ENCODE data around the gene DHX16. TPM values are rescaled to one million over a fixed set of nuclear protein-coding genes. Genes with fewer than 3 reads are reported as not detected.

DHX16 gene
- total and polyA plus RNA-seq, 9 of the 15 experiments (the other 6 are each of a cell fraction or from before 2014, with no cell fraction given) = 14.6 to 66.1 (median 47.5) TPM

DNA sequence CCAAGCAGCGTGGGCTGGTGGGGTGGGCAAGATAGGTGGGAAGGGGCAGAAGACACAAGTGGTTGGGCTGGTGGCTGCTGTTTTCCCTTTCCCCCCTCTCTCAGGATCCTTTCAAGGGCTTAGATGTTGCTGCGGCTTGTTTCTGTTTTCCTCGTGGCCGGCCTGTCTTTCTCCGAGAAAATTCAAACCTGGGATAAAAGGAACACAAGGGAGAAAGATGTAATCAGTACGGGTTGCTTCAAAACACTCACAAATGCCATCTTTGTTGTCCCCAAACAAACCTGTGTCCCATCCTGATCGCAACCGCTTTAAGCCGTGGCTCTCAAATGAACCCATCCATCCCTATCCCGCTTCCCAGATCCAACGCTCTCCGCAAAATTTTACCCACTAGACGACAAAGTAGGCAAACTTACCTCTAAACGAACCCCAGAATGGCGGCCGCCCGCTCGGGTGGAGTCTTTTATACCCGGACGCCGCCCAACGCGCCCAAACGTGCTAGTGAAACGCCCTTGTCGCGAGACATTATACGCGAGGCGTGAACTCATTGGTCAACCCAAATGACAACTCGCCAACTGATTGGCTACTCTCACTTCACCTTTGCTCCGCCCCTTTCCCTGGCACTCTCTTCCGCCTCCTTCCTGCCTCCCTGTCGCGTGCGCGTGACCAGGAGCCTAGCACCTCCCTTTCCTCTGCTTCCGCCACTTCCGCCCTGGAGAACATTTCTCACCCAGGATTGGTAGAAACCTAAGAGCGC lies 55.8 kb downstream of the DHX16 start, which contains the start of gene PPP1R10 (continued):
- TF ChIP-seq, protein P1, sequence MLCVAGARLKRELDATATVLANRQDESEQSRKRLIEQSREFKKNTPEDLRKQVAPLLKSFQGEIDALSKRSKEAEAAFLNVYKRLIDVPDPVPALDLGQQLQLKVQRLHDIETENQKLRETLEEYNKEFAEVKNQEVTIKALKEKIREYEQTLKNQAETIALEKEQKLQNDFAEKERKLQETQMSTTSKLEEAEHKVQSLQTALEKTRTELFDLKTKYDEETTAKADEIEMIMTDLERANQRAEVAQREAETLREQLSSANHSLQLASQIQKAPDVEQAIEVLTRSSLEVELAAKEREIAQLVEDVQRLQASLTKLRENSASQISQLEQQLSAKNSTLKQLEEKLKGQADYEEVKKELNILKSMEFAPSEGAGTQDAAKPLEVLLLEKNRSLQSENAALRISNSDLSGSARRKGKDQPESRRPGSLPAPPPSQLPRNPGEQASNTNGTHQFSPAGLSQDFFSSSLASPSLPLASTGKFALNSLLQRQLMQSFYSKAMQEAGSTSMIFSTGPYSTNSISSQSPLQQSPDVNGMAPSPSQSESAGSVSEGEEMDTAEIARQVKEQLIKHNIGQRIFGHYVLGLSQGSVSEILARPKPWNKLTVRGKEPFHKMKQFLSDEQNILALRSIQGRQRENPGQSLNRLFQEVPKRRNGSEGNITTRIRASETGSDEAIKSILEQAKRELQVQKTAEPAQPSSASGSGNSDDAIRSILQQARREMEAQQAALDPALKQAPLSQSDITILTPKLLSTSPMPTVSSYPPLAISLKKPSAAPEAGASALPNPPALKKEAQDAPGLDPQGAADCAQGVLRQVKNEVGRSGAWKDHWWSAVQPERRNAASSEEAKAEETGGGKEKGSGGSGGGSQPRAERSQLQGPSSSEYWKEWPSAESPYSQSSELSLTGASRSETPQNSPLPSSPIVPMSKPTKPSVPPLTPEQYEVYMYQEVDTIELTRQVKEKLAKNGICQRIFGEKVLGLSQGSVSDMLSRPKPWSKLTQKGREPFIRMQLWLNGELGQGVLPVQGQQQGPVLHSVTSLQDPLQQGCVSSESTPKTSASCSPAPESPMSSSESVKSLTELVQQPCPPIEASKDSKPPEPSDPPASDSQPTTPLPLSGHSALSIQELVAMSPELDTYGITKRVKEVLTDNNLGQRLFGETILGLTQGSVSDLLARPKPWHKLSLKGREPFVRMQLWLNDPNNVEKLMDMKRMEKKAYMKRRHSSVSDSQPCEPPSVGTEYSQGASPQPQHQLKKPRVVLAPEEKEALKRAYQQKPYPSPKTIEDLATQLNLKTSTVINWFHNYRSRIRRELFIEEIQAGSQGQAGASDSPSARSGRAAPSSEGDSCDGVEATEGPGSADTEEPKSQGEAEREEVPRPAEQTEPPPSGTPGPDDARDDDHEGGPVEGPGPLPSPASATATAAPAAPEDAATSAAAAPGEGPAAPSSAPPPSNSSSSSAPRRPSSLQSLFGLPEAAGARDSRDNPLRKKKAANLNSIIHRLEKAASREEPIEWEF (CRISPR knock-in tag; IDR thresholded peaks at IDR 0.05) = no peak
- TF ChIP-seq TAF7 (tag; IDR thresholded peaks at IDR 0.05) (peak; percentile 100), RCOR1 (IDR thresholded peaks at IDR 0.05; ENCODE audit: borderline replicate concordance in 1 of 2, low read depth in 2 of 2, low read length in 2 of 2) (no peak; a peak in 1 of 4 replicates), TAF1 (IDR thresholded peaks at IDR 0.05; ENCODE audit: control insufficient read depth, extremely low read depth, insufficient read depth, low read length, severe bottlenecking) (peak; percentile 100), GATA2 (CRISPR knock-in tag; IDR thresholded peaks at IDR 0.05) (0 out of 2 replicates have a peak, but pooled peaks have one; percentile 51), ZNF24 (IDR thresholded peaks at IDR 0.05) (no peak), PCBP1 (IDR thresholded peaks at IDR 0.05; ENCODE audit: low read depth, low read length, poor library complexity, severe bottlenecking) (peak; percentile 86), HNRNPL (IDR thresholded peaks at IDR 0.05; ENCODE audit: low read depth, low read length) (peak; percentile 96), ZBED1 (IDR thresholded peaks at IDR 0.05) (peak; percentile 96), MAFG (tag; conservative IDR thresholded peaks at IDR 0.05) (no peak), BHLHE40 (IDR thresholded peaks at IDR 0.05; ENCODE audit: low read length) (peak; percentile 99), ZNF57 (CRISPR knock-in tag; IDR thresholded peaks at IDR 0.05) (peak; percentile 90), CBX3 (IDR thresholded peaks at IDR 0.05; ENCODE audit: borderline replicate concordance in 1 of 2, low read length in 2 of 2) (peak in 1 of 2 experiments; percentile 53; a peak in 1 of 3 replicates)
- TF ChIP-seq, protein P2, sequence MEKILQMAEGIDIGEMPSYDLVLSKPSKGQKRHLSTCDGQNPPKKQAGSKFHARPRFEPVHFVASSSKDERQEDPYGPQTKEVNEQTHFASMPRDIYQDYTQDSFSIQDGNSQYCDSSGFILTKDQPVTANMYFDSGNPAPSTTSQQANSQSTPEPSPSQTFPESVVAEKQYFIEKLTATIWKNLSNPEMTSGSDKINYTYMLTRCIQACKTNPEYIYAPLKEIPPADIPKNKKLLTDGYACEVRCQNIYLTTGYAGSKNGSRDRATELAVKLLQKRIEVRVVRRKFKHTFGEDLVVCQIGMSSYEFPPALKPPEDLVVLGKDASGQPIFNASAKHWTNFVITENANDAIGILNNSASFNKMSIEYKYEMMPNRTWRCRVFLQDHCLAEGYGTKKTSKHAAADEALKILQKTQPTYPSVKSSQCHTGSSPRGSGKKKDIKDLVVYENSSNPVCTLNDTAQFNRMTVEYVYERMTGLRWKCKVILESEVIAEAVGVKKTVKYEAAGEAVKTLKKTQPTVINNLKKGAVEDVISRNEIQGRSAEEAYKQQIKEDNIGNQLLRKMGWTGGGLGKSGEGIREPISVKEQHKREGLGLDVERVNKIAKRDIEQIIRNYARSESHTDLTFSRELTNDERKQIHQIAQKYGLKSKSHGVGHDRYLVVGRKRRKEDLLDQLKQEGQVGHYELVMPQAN (IDR thresholded peaks at IDR 0.05; ENCODE audit: borderline replicate concordance) = peak; percentile 72
- TF ChIP-seq, protein P3, sequence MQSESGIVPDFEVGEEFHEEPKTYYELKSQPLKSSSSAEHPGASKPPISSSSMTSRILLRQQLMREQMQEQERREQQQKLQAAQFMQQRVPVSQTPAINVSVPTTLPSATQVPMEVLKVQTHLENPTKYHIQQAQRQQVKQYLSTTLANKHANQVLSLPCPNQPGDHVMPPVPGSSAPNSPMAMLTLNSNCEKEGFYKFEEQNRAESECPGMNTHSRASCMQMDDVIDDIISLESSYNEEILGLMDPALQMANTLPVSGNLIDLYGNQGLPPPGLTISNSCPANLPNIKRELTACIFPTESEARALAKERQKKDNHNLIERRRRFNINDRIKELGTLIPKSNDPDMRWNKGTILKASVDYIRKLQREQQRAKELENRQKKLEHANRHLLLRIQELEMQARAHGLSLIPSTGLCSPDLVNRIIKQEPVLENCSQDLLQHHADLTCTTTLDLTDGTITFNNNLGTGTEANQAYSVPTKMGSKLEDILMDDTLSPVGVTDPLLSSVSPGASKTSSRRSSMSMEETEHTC (IDR thresholded peaks at IDR 0.05) = peak; percentile 96
- TF ChIP-seq, protein P4, sequence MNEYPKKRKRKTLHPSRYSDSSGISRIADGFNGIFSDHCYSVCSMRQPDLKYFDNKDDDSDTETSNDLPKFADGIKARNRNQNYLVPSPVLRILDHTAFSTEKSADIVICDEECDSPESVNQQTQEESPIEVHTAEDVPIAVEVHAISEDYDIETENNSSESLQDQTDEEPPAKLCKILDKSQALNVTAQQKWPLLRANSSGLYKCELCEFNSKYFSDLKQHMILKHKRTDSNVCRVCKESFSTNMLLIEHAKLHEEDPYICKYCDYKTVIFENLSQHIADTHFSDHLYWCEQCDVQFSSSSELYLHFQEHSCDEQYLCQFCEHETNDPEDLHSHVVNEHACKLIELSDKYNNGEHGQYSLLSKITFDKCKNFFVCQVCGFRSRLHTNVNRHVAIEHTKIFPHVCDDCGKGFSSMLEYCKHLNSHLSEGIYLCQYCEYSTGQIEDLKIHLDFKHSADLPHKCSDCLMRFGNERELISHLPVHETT (CRISPR knock-in tag; conservative IDR thresholded peaks at IDR 0.05 in 1 of 2, IDR thresholded peaks at IDR 0.05 in 1 of 2) = no peak

Measured in K562 (cell line).